Transverse colon (tissue), 4 donors: ENCODE results near the gene SMOC1.

Experiments used
- EP300 ChIP-seq: sonication (generic); formaldehyde crosslinking; IDR thresholded peaks from one replicate; pipeline ENCODE4 v1.6.1; 2017; ENCODE audit warnings: antibody characterized with exemption, low read depth
- POLR2A ChIP-seq: fragments of 450-650 bp; IDR thresholded peaks from one replicate; pipeline ENCODE4 v1.6.1; 2016; ENCODE audit warnings: antibody characterized with exemption, mild to moderate bottlenecking, moderate library complexity
- POLR2AphosphoS5 ChIP-seq, 3 donors: sonication (generic); formaldehyde crosslinking; IDR thresholded peaks; one replicate each; pipeline ENCODE4 v1.6.1; 2016; ENCODE audit warnings: antibody characterized with exemption in 3 of 3
- TF ChIP-seq, protein P1 (sequence below), 5 experiments: fragments of 200-600 bp in 3 of 5; fragments of 450-650 bp in 2 of 5; sonication (generic) in 3 of 5; IDR thresholded peaks; 1 replicate in 2 of 5; 2 replicates in 3 of 5; pipeline ENCODE4 v1.5.1; 2016 to 2017; ENCODE audit warnings: antibody characterized with exemption in 5 of 5, inconsistent platforms in 3 of 5, mild to moderate bottlenecking in 2 of 5, moderate library complexity in 1 of 5

- TF ChIP-seq, protein P1, sequence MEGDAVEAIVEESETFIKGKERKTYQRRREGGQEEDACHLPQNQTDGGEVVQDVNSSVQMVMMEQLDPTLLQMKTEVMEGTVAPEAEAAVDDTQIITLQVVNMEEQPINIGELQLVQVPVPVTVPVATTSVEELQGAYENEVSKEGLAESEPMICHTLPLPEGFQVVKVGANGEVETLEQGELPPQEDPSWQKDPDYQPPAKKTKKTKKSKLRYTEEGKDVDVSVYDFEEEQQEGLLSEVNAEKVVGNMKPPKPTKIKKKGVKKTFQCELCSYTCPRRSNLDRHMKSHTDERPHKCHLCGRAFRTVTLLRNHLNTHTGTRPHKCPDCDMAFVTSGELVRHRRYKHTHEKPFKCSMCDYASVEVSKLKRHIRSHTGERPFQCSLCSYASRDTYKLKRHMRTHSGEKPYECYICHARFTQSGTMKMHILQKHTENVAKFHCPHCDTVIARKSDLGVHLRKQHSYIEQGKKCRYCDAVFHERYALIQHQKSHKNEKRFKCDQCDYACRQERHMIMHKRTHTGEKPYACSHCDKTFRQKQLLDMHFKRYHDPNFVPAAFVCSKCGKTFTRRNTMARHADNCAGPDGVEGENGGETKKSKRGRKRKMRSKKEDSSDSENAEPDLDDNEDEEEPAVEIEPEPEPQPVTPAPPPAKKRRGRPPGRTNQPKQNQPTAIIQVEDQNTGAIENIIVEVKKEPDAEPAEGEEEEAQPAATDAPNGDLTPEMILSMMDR (IDR thresholded peaks at IDR 0.05) = no peak
- no peak for TF ChIP-seq EP300
- no peak for TF ChIP-seq POLR2AphosphoS5 (IDR thresholded peaks at IDR 0.05)
- TF ChIP-seq POLR2A = no peak
These were observed 135.3 kb downstream of the SMOC1 start for GRCh38 chr14:70014406-70015095.
